ENCODE results near the gene ELF4.

GRCh38 chrX:130118441-130119311 is 8.4 kb upstream of the ELF4 start:
- TF ChIP-seq, protein P1, sequence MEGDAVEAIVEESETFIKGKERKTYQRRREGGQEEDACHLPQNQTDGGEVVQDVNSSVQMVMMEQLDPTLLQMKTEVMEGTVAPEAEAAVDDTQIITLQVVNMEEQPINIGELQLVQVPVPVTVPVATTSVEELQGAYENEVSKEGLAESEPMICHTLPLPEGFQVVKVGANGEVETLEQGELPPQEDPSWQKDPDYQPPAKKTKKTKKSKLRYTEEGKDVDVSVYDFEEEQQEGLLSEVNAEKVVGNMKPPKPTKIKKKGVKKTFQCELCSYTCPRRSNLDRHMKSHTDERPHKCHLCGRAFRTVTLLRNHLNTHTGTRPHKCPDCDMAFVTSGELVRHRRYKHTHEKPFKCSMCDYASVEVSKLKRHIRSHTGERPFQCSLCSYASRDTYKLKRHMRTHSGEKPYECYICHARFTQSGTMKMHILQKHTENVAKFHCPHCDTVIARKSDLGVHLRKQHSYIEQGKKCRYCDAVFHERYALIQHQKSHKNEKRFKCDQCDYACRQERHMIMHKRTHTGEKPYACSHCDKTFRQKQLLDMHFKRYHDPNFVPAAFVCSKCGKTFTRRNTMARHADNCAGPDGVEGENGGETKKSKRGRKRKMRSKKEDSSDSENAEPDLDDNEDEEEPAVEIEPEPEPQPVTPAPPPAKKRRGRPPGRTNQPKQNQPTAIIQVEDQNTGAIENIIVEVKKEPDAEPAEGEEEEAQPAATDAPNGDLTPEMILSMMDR (IDR thresholded peaks at IDR 0.05) = no peak
- no peak for TF ChIP-seq POLR2A (IDR thresholded peaks at IDR 0.05)
- no peak for TF ChIP-seq POLR2AphosphoS5 (IDR thresholded peaks at IDR 0.05)

Measured in prostate gland (tissue), 2 donors.